GM12874 (cell line): ENCODE measurements around the gene SKP1.

ENCODE experiments used
- TF ChIP-seq, protein P1 (sequence below): IDR thresholded peaks from 2 replicates; pipeline ENCODE4 v1.5.1; 2011; ENCODE audit warnings: low read depth, mild to moderate bottlenecking, control low read depth, low read length, moderate library complexity; ENCODE audit not compliant: insufficient read depth

Gene SKP1

DNA sequence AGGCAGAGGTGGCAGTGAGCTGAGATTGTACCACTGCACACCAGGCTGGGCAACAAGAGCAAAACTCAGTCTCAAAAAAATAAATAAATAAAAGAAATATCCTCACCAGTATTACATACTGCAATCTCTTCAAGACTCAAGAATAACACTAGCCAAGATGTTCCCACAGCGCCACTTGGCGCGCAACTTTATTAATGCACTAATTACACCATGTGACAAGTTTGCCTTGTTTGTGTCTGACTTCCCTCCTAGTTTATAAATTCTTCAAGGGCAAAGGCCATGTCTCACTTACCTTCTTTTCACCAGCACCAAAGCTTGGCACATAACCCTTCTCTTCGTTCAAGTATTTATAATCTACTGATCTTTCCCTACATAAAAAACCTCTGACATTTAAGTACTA is 4.8 kb downstream of the SKP1 start:
- TF ChIP-seq, protein P1, sequence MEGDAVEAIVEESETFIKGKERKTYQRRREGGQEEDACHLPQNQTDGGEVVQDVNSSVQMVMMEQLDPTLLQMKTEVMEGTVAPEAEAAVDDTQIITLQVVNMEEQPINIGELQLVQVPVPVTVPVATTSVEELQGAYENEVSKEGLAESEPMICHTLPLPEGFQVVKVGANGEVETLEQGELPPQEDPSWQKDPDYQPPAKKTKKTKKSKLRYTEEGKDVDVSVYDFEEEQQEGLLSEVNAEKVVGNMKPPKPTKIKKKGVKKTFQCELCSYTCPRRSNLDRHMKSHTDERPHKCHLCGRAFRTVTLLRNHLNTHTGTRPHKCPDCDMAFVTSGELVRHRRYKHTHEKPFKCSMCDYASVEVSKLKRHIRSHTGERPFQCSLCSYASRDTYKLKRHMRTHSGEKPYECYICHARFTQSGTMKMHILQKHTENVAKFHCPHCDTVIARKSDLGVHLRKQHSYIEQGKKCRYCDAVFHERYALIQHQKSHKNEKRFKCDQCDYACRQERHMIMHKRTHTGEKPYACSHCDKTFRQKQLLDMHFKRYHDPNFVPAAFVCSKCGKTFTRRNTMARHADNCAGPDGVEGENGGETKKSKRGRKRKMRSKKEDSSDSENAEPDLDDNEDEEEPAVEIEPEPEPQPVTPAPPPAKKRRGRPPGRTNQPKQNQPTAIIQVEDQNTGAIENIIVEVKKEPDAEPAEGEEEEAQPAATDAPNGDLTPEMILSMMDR = no peak

DNA sequence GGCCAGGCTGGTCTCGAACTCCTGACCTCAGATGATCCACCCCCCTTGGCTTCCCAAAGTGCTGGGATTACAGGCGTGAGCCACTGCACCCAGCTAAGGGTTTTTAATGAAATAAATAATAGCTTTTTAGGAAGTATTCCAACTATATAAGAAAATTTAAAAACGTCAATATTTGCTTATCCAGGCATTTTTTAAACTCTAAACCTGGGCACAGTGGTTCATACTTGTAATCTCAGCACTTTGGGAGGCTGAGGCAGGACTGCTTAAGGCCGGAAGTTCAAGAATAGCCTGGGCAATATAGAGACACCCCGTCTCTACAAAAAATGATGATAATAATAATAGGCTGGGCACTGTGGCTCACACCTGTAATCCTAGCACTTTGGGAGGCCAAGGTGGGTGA is 14.2 kb downstream of the SKP1 start:
- TF ChIP-seq, protein P1 = no peak

GRCh38 chr5:134161513-134162395 is 15.0 kb downstream of the SKP1 start:
- TF ChIP-seq, protein P1 = no peak

GRCh38 chr5:134153657-134154056 is 23.1 kb downstream of the SKP1 start:
- TF ChIP-seq, protein P1 = no peak

- TF ChIP-seq, protein P1 = no peak
These were observed 23.5 kb downstream of the SKP1 start for GRCh38 chr5:134153241-134153640.

GRCh38 chr5:134151723-134152122 is 25.0 kb downstream of the SKP1 start:
- TF ChIP-seq, protein P1 = no peak

DNA sequence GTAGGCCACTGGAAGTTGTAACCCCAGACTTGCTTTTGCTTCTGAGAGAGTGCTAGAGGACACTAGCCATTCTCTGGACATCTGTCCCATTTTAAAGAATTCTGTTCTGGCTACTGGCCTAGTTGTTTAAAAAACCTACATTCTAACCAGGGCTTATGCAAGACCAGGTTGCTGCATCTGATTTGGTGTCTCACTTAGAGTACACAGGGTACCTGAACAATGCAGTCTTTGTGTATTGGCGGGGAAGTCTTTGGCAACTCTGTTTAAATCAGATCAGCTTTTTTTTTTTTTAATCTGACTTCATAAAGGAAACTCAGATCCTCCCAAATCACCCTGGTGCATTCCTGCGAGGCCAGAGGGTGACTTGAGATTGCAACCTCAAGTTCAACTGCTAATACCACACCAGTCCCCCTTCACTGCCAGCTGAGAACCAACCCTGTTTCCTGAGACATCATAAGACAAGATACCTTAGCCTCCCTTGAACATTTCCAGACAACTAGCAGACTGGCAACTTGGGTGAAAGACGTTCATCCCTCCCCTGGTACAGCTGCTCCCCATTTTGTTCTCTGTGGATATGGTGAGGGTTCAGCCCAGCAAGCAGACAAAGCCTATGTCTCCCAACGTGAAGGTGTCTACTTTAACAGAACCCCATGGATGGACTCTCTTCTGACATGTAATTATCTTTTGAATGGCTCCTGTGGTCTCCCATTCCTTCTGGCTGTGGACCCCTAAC is 27.0 kb downstream of the SKP1 start:
- TF ChIP-seq, protein P1 = no peak
